A549 (cell line): Measurements from ENCODE around the gene MGMT. TPM values are rescaled to one million over a fixed set of nuclear protein-coding genes. Genes with fewer than 3 reads are reported as not detected.

Experiments used
- ATAC-seq, 2 experiments: fragments of 200-7000 bp in 1 of 2; fragments of >200 bp in 1 of 2; cut with Nextera tagmentation in 1 of 2; cut with Tn5 transposase in 1 of 2; 3 replicates each; pipeline versions ENCODE4 v1.8.0 to v1.9.1; 2018 to 2020; ENCODE audit warnings: mild to moderate bottlenecking in 1 of 2, moderate library complexity in 1 of 2
- CTCF ChIA-PET: fragments of 300-600 bp; sonication (Branson Sonifier 250); formaldehyde crosslinking; extraction: SDS; loops from one replicate; lab custom pipeline; 2021; ENCODE audit warnings: antibody characterized with exemption, inconsistent platforms; lab: Yijun Ruan, JAX
- POLR2A ChIA-PET: fragments of 350-600 bp; formaldehyde crosslinking; extraction: SDS; loops from one replicate; lab custom pipeline; 2021; ENCODE audit warnings: antibody characterized with exemption, inconsistent platforms; lab: Yijun Ruan, JAX
- DNase-seq, 2 experiments: peaks; one replicate each; pipeline versions ENCODE4 v3.0.0 to v3.0.0-alpha.2; 2011 to 2016; ENCODE audit warnings: low read depth in 1 of 2, low spot score in 1 of 2
- FAIRE-seq: peaks from 2 replicates; lab custom pipeline; 2011; peaks lifted over from hg19 to GRCh38; lab: Jason Lieb, UNC
- H3K27ac ChIP-seq, 2 experiments: fragments of >200 bp; sonication (Bioruptor Twin); formaldehyde crosslinking; 3 replicates each; pipeline ENCODE4 v1.5.1; 2016 to 2017
- H3K4me1 ChIP-seq: fragments of >200 bp; sonication (Bioruptor Twin); formaldehyde crosslinking; 3 replicates; pipeline ENCODE4 v1.6.1; 2016
- H3K4me2 ChIP-seq: fragments of >200 bp; sonication (Bioruptor Twin); formaldehyde crosslinking; 3 replicates; pipeline ENCODE4 v1.6.1; 2016
- H3K4me3 ChIP-seq: fragments of >200 bp; sonication (Bioruptor Twin); formaldehyde crosslinking; 3 replicates; pipeline ENCODE4 v1.5.1; 2016
- H3K9me3 ChIP-seq: fragments of >200 bp; sonication (Bioruptor Twin); formaldehyde crosslinking; 3 replicates; pipeline ENCODE4 v1.6.1; 2016
- ATOH8 ChIP-seq: fragments of 250-450 bp; sonication (Bioruptor Pico); IDR thresholded peaks from 2 replicates; pipeline ENCODE4 v1.5.0; 2020; ENCODE audit warnings: low read depth, mild to moderate bottlenecking, moderate library complexity
- BCL3 ChIP-seq: fragments of >200 bp; sonication (Bioruptor Twin); formaldehyde crosslinking; IDR thresholded peaks from 3 replicates; pipeline ENCODE4 v1.6.1; 2016
- CHD4 ChIP-seq: fragments of 200-600 bp; sonication (generic); IDR thresholded peaks from 2 replicates; pipeline ENCODE4 v1.6.1; 2016; ENCODE audit warnings: antibody characterized with exemption, mild to moderate bottlenecking, borderline replicate concordance
- CTCF ChIP-seq: fragments of >200 bp; sonication (Bioruptor Twin); formaldehyde crosslinking; IDR thresholded peaks from 3 replicates; pipeline ENCODE4 v1.5.1; 2016
- ELK1 ChIP-seq: fragments of 150-350 bp; IDR thresholded peaks from 2 replicates; pipeline ENCODE4 v1.6.1; 2014; ENCODE audit warnings: low read depth, mild to moderate bottlenecking, low read length
- EP300 ChIP-seq, 2 experiments: fragments of >200 bp; sonication (Bioruptor Twin); formaldehyde crosslinking; IDR thresholded peaks; 2 replicates in 1 of 2; 3 replicates in 1 of 2; pipeline ENCODE4 v1.6.1; 2016 to 2017
- ESRRA ChIP-seq: fragments of 150-350 bp; IDR thresholded peaks from 2 replicates; pipeline ENCODE4 v1.6.1; 2014; ENCODE audit warnings: mild to moderate bottlenecking, low read length, borderline replicate concordance
- HDAC2 ChIP-seq: fragments of 200-600 bp; sonication (generic); IDR thresholded peaks from 2 replicates; pipeline ENCODE4 v1.6.1; 2016
- HEYL ChIP-seq: fragments of 250-450 bp; sonication (Bioruptor Pico); IDR thresholded peaks from 2 replicates; pipeline ENCODE4 v1.8.0; 2021; ENCODE audit warnings: mild to moderate bottlenecking, moderate library complexity
- HOXA7 ChIP-seq: fragments of 250-450 bp; sonication (Bioruptor Pico); IDR thresholded peaks from 2 replicates; pipeline ENCODE4 v1.5.0; 2020; ENCODE audit warnings: mild to moderate bottlenecking, moderate library complexity
- HOXB13 ChIP-seq: fragments of 250-450 bp; sonication (Bioruptor Pico); IDR thresholded peaks from 2 replicates; pipeline ENCODE4 v1.5.0; 2020; ENCODE audit warnings: low read depth, mild to moderate bottlenecking, moderate library complexity
- JUN ChIP-seq, 2 experiments: fragments of >200 bp; sonication (Bioruptor Twin); formaldehyde crosslinking; IDR thresholded peaks; 2 replicates in 1 of 2; 3 replicates in 1 of 2; pipeline ENCODE4 v1.6.1; 2016 to 2017
- MAX ChIP-seq: IDR thresholded peaks from 2 replicates; pipeline ENCODE4 v1.6.1; 2012
- MYC ChIP-seq: IDR thresholded peaks from 2 replicates; pipeline ENCODE4 v1.6.1; 2012; ENCODE audit warnings: mild to moderate bottlenecking, inconsistent platforms, low read length, improper control_type of control experiment, borderline replicate concordance
- NPAS2 ChIP-seq: fragments of 250-450 bp; sonication (Bioruptor Pico); IDR thresholded peaks from 2 replicates; pipeline ENCODE4 v1.8.0; 2022; ENCODE audit warnings: mild to moderate bottlenecking, moderate library complexity, borderline replicate concordance
- RAD21 ChIP-seq, 2 experiments: fragments of >200 bp in 1 of 2; sonication (Bioruptor Twin) in 1 of 2; formaldehyde crosslinking in 1 of 2; IDR thresholded peaks in 1 of 2; conservative IDR thresholded peaks in 1 of 2; 2 replicates in 1 of 2; 3 replicates in 1 of 2; pipeline ENCODE4 v1.6.1; 2012 to 2018; ENCODE audit warnings: inconsistent platforms in 1 of 2
- RFX5 ChIP-seq: fragments of 450-650 bp; IDR thresholded peaks from 2 replicates; pipeline ENCODE4 v1.7.1; 2014; ENCODE audit warnings: antibody characterized with exemption, mild to moderate bottlenecking, moderate library complexity
- SREBF2 ChIP-seq: fragments of 450-650 bp; IDR thresholded peaks from 2 replicates; pipeline ENCODE4 v1.6.1; 2014; ENCODE audit warnings: mild to moderate bottlenecking, moderate library complexity
- ZC3H11A ChIP-seq: fragments of 450-650 bp; IDR thresholded peaks from 2 replicates; pipeline ENCODE4 v1.6.1; 2014; ENCODE audit warnings: antibody characterized with exemption, mild to moderate bottlenecking
- ZFP36 ChIP-seq: fragments of 450-650 bp; IDR thresholded peaks from 2 replicates; pipeline ENCODE4 v1.6.1; 2014; ENCODE audit warnings: borderline replicate concordance; ENCODE audit not compliant: partially characterized antibody
- ZNF302 ChIP-seq: fragments of 250-450 bp; sonication (Bioruptor Pico); IDR thresholded peaks from 2 replicates; pipeline ENCODE4 v1.9.0; 2021; ENCODE audit warnings: inconsistent platforms, mild to moderate bottlenecking, moderate library complexity
- WGBS: methylation state at CpG from one replicate; pipeline ENCODE4 v1.1.6; 2017; ENCODE audit errors: missing lambda C conversion rate; 5-methylcytosine and 5-hydroxymethylcytosine counted together
- polyA plus RNA-seq, 4 experiments: library from polyadenylated mRNA; depleted of rRNA in 3 of 4; stranded (reverse); fragments of >200 nt; fragmentation: RNase III in 1 of 4; extraction: RNeasy Plus Mini Kit Qiagen cat#74134 plus additional on column Dnase treatment in 1 of 4; gene quantifications; 2 replicates in 3 of 4; 3 replicates in 1 of 4; pipeline ENCODE4 v1.2.3, GENCODE V29; 2011 to 2017

Gene MGMT
- polyA plus RNA-seq, 2 of the 4 experiments (the other 2 are of a cell fraction), result 4.9 to 5.2 TPM

- Histone ChIP-seq H3K4me2 (no peak overlapping the region), H3K4me3 (no peak overlapping the region), H3K4me1 (no peaks in the 10 kb centered on the region), H3K27ac (no peak overlapping the region)
- CTCF ChIA-PET, result interaction anchor here (1.6 kb wide), 1 partner anchor 11 kb away, joined by 3 read pairs; no protein-coding TSS in a partner anchor
- no peak for DNase-seq
- FAIRE-seq, result no peak
- ATAC-seq, result no peak
- TF ChIP-seq ATOH8 (CRISPR knock-in tag) (no peak), HEYL (CRISPR knock-in tag) (no peak), ELK1 (no peak), ZNF302 (no peak), EP300 (IDR thresholded peaks at IDR 0.05) (no peak), RAD21 (conservative IDR thresholded peaks at IDR 0.05 in 1 of 2, IDR thresholded peaks at IDR 0.05 in 1 of 2) (no peak), SREBF2 (no peak), HOXA7 (CRISPR knock-in tag) (no peak), ESRRA (no peak), CHD4 (no peak), MYC (no peak)
- TF ChIP-seq, all 56 proteins: peak for 0
- POLR2A ChIA-PET, result no interaction called here
- 13% methylated on average over 1 of the region's 1 CpG for WGBS
- peaks cover 2% of the 10 kb centered on the region; the same call in 1 of the 3 replicates for H3K9me3 ChIP-seq
Measured at GRCh38 chr10:129670124-129670523, 203.1 kb downstream of the MGMT start.

- CTCF ChIA-PET, result no interaction called here
- POLR2A ChIA-PET, result no interaction called here
- peaks cover 2% of the 10 kb centered on the region; the same call in 1 of the 3 replicates for H3K9me3 ChIP-seq
- H3K4me3 ChIP-seq, result no peak overlapping the region
- ATAC-seq, result no peak
- TF ChIP-seq RFX5 (no peak), BCL3 (no peak), ZFP36 (no peak)
- TF ChIP-seq, all 56 proteins: peak for 0
- no peak for FAIRE-seq
- no peaks in the 10 kb centered on the region for H3K4me1 ChIP-seq
- no peak overlapping the region for H3K4me2 ChIP-seq
- no peak for DNase-seq
- WGBS, result 32% methylated on average over 4 of the region's 4 CpGs
- H3K27ac ChIP-seq, result no peak overlapping the region
Measured at GRCh38 chr10:129673292-129673691, 206.3 kb downstream of the MGMT start.

- 29% methylated on average over 17 of the region's 17 CpGs for WGBS
- no peak for FAIRE-seq
- POLR2A ChIA-PET, result no interaction called here
- Histone ChIP-seq H3K27ac (no peak overlapping the region), H3K9me3 (peaks cover 2% of the 10 kb centered on the region; the same call in 1 of the 3 replicates), H3K4me2 (no peak overlapping the region), H3K4me3 (no peak overlapping the region), H3K4me1 (no peaks in the 10 kb centered on the region)
- no peak for ATAC-seq
- CTCF ChIA-PET, result interaction anchor here (0.6 kb wide), 1 partner anchor 1054 kb away, joined by 3 read pairs; no protein-coding TSS in a partner anchor
- no peak for TF ChIP-seq HOXB13 (CRISPR knock-in tag)
- TF ChIP-seq CTCF, result no peak
- no peak for TF ChIP-seq HDAC2
- TF ChIP-seq MAX, result no peak
- TF ChIP-seq ZC3H11A, result no peak
- TF ChIP-seq JUN (IDR thresholded peaks at IDR 0.05), result no peak
- TF ChIP-seq NPAS2 (CRISPR knock-in tag), result no peak
- no peak for DNase-seq
Measured at GRCh38 chr10:129675027-129675769, 208.2 kb downstream of the MGMT start.
